ENCODE measurements around the gene GBX1.

GBX1 gene

GRCh38 chr7:151102991-151103390, 64.5 kb downstream of the GBX1 start:
- TF ChIP-seq, protein P1, sequence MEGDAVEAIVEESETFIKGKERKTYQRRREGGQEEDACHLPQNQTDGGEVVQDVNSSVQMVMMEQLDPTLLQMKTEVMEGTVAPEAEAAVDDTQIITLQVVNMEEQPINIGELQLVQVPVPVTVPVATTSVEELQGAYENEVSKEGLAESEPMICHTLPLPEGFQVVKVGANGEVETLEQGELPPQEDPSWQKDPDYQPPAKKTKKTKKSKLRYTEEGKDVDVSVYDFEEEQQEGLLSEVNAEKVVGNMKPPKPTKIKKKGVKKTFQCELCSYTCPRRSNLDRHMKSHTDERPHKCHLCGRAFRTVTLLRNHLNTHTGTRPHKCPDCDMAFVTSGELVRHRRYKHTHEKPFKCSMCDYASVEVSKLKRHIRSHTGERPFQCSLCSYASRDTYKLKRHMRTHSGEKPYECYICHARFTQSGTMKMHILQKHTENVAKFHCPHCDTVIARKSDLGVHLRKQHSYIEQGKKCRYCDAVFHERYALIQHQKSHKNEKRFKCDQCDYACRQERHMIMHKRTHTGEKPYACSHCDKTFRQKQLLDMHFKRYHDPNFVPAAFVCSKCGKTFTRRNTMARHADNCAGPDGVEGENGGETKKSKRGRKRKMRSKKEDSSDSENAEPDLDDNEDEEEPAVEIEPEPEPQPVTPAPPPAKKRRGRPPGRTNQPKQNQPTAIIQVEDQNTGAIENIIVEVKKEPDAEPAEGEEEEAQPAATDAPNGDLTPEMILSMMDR (IDR thresholded peaks at IDR 0.05; ENCODE audit: low read depth, low read length, missing control alignments): no peak
- no peak overlapping the region for H3K4me3 ChIP-seq (replicated peaks; ENCODE audit: low read depth, low read length)
- no peak for DNase-seq (ENCODE audit: extremely low read depth, low read depth)

GRCh38 chr7:151101621-151102396, 65.7 kb downstream of the GBX1 start:
- TF ChIP-seq, protein P1 (IDR thresholded peaks at IDR 0.05; ENCODE audit: low read depth, low read length, missing control alignments): no peak
- no peak for DNase-seq (ENCODE audit: extremely low read depth, low read depth)
- no peak overlapping the region for H3K4me3 ChIP-seq (replicated peaks; ENCODE audit: low read depth, low read length)

DNA sequence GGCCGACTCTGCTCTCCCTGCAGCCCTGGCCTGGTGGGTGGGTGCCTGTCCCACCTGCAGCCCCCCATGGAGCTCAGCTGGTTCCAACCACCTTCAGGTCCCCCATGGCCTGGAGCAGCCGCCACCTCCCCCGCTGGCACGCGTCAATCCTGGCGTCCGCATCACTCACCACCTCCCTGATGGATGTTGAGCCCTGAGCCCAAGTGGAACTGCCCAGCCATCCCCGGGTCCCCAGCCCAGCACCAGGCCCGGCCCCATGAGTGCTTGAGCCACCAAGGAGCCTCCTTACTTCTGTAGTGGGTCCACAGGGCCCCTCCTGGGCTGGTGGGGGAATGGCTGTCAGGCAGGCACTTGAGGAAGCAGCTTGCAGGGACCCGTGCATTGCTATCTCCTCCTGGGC, 66.6 kb downstream of the GBX1 start:
- TF ChIP-seq, protein P1 (IDR thresholded peaks at IDR 0.05; ENCODE audit: low read depth, low read length, missing control alignments): no peak
- H3K4me3 ChIP-seq (replicated peaks; ENCODE audit: low read depth, low read length): no peak overlapping the region
- no peak for DNase-seq (ENCODE audit: extremely low read depth, low read depth)

- H3K4me3 ChIP-seq (replicated peaks; ENCODE audit: low read depth, low read length): no peak overlapping the region
- TF ChIP-seq, protein P1 (IDR thresholded peaks at IDR 0.05; ENCODE audit: low read depth, low read length, missing control alignments): no peak
- DNase-seq (ENCODE audit: extremely low read depth, low read depth): no peak
Measured at GRCh38 chr7:151099486-151100211, 67.8 kb downstream of the GBX1 start.
